ENCODE measurements around the gene LIN7B.
"Not testable (repeated sequence)": the region's sequence is repeated elsewhere in the genome, so short reads cannot be mapped to it uniquely, and the experiment has no call there.

The LIN7B gene

GRCh38 chr19:49120325-49120683 lies 6.1 kb downstream of the LIN7B start:
- DNase-seq: no peak

GRCh38 chr19:49120868-49121267 lies 6.7 kb downstream of the LIN7B start:
- DNase-seq: no peak

- not testable (repeated sequence) for DNase-seq
Observed at GRCh38 chr19:49121841-49122240, 7.7 kb downstream of the LIN7B start.

- DNase-seq: not testable (repeated sequence)
Observed at GRCh38 chr19:49123285-49123684, 9.1 kb downstream of the LIN7B start.

GRCh38 chr19:49125025-49125731 lies 11.0 kb downstream of the LIN7B start:
- DNase-seq: no peak

GRCh38 chr19:49126575-49126974 lies 12.4 kb downstream of the LIN7B start:
- DNase-seq: no peak

GRCh38 chr19:49127225-49127624 lies 13.1 kb downstream of the LIN7B start:
- DNase-seq: not testable (repeated sequence)

- DNase-seq: peak; percentile 94 to 95
Observed at GRCh38 chr19:49127674-49128544, 13.7 kb downstream of the LIN7B start.

GRCh38 chr19:49128545-49129237 lies 14.5 kb downstream of the LIN7B start:
- DNase-seq: no peak

GRCh38 chr19:49129238-49129583 lies 15.0 kb downstream of the LIN7B start:
- DNase-seq: no peak

- DNase-seq: no peak
Observed at GRCh38 chr19:49130325-49130724, 16.2 kb downstream of the LIN7B start.

- DNase-seq: peak in 1 of 2 donors; percentile 39
Observed at GRCh38 chr19:49132974-49133609, 18.9 kb downstream of the LIN7B start.

GRCh38 chr19:49133621-49134454 lies 19.7 kb downstream of the LIN7B start:
- DNase-seq: peak; percentile 57 to 69

GRCh38 chr19:49135686-49136085 lies 21.5 kb downstream of the LIN7B start:
- no peak for DNase-seq

- no peak for DNase-seq
Observed at GRCh38 chr19:49136771-49137171, 22.6 kb downstream of the LIN7B start.

- no peak for DNase-seq
Observed at GRCh38 chr19:49140951-49141350, 26.8 kb downstream of the LIN7B start.

- no peak for DNase-seq
Observed at GRCh38 chr19:49141352-49141751, 27.2 kb downstream of the LIN7B start.

- peak; percentile 73 to 79 for DNase-seq
Observed at GRCh38 chr19:49142866-49143335, 28.7 kb downstream of the LIN7B start.

- peak; percentile 87 to 88 for DNase-seq
Observed at GRCh38 chr19:49145573-49146407, 31.6 kb downstream of the LIN7B start.

- DNase-seq: not testable (repeated sequence)
Observed at GRCh38 chr19:49146408-49146770, 32.2 kb downstream of the LIN7B start.

GRCh38 chr19:49148044-49148682 lies 34.0 kb downstream of the LIN7B start:
- no peak for DNase-seq
